Large intestine (tissue), 3 donors: ENCODE data around the gene YRDC. TPM values are rescaled to one million over a fixed set of nuclear protein-coding genes. Genes with fewer than 3 reads are reported as not detected.
"Not testable (repeated sequence)": the region's sequence is repeated elsewhere in the genome, so short reads cannot be mapped to it uniquely, and the experiment has no call there.

Experiments used
- DNase-seq, 2 donors: peaks; one replicate each; pipeline versions ENCODE4 v3.0.0 to v3.0.0-alpha.2; 2013
- H3K27ac ChIP-seq: one replicate; pipeline ENCODE4 v1.5.1; 2013; ENCODE audit warnings: low read length
- H3K27me3 ChIP-seq: 2 replicates; pipeline ENCODE4 v1.6.1; 2013; ENCODE audit warnings: low read length; ENCODE audit not compliant: control insufficient read depth, insufficient read depth
- H3K36me3 ChIP-seq: 2 replicates; pipeline ENCODE4 v1.6.1; 2013; ENCODE audit warnings: low read length; ENCODE audit not compliant: control insufficient read depth, insufficient read depth
- H3K4me1 ChIP-seq: one replicate; pipeline ENCODE4 v1.6.1; 2013; ENCODE audit warnings: low read length; ENCODE audit not compliant: control insufficient read depth, insufficient read depth
- H3K4me3 ChIP-seq: one replicate; pipeline ENCODE4 v1.5.1; 2013; ENCODE audit warnings: low read length
- H3K9me3 ChIP-seq: one replicate; pipeline ENCODE4 v1.6.1; 2013; ENCODE audit warnings: mild to moderate bottlenecking, low read depth, low read length, moderate library complexity; ENCODE audit not compliant: control insufficient read depth
- WGBS: methylation state at CpG from one replicate; pipeline ENCODE4 v1.1.5; 2013; ENCODE audit warnings: low lambda C conversion rate; ENCODE audit not compliant: insufficient coverage; 5-methylcytosine and 5-hydroxymethylcytosine counted together
- polyA plus RNA-seq: library from polyadenylated mRNA; unstranded; fragments of 120-200 nt; gene quantifications from one replicate; pipeline ENCODE4 v1.2.1, GENCODE V29; 2013

Gene YRDC
- polyA plus RNA-seq, 1 donor, result 14.7 TPM

DNA sequence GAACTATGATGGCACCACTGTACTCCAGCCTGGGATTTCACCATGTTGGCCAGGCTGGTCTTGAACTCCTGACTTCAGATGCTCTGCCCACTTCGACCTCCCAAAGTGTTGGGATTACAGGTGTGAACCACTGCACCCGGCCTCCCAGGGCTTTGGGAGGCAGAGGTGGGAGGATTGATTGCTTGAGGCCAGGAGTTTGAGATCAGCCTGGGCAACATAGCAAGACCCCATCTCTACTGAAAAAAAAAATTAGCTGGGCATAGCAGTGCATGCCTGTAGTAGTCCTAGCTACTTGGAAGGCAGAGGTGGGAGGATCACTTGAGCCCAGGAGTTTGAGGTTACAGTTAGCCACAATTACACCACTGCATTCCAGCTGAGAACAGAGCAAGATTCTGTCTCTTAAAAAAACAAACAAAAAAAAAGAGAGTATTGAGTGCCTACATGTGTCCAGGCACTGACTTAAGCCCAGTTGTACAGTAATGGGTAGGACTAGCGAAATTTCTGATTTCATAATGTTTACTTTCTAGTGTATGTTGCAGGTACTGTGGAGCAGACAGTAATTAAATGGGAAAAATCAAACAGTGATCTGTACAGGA, 10.2 kb downstream of the YRDC start:
- WGBS, result 100% methylated on average over 1 of the region's 3 CpGs
- no peaks in the 10 kb centered on the region for H3K9me3 ChIP-seq
- peaks cover 21% of the 10 kb centered on the region for H3K36me3 ChIP-seq
- H3K27me3 ChIP-seq, result peaks cover 14% of the 10 kb centered on the region
- H3K4me1 ChIP-seq, result peaks cover 3% of the 10 kb centered on the region
- H3K27ac ChIP-seq, result no peak overlapping the region
- no peak overlapping the region for H3K4me3 ChIP-seq
- DNase-seq, result no peak

DNA sequence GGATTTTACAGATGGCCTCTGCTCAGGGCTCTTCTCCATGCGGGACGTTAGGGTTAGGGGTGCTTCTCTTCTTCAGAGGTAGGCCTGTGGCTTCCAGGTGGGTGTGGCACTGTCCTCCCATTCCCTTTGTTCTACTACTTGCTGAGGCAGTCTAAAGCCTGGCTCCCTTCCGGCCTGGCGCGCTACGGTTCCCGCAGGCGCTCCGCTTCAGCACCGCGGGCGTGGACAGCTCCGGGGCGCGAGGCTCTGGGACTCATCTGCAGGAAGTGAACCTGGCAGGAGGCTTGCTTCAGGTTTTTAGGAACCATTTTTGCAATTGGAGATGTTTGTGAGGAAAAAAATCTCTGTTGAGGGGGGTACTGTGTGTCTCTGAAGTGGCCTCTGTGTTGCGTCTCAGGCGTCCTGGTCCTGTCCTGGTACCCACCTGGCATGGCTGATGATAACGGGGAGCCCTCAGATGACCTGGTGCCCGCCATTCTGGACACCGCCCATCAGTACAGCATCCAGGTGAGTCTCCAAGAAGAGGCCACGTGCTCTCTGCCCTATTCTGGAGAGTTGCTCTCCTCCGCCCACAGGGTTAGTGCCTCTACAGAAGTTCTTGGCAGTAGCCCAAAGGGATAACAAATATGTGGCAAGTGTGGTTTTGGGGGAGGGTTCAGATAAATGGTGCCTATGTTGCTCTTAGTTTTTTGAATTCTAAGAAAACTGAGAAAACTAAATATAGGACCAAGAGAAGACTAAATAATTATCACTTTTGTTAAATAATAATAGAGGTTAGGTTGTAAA, 12.5 kb downstream of the YRDC start:
- Histone ChIP-seq H3K4me3 (no peak overlapping the region), H3K4me1 (peaks cover 3% of the 10 kb centered on the region), H3K27ac (no peak overlapping the region), H3K36me3 (peaks cover 9% of the 10 kb centered on the region), H3K9me3 (no peaks in the 10 kb centered on the region), H3K27me3 (peaks cover 33% of the 10 kb centered on the region)
- WGBS, result no CpG with 5 or more reads among the region's 22 CpGs
- DNase-seq, result peak; percentile 31 to 58

DNA sequence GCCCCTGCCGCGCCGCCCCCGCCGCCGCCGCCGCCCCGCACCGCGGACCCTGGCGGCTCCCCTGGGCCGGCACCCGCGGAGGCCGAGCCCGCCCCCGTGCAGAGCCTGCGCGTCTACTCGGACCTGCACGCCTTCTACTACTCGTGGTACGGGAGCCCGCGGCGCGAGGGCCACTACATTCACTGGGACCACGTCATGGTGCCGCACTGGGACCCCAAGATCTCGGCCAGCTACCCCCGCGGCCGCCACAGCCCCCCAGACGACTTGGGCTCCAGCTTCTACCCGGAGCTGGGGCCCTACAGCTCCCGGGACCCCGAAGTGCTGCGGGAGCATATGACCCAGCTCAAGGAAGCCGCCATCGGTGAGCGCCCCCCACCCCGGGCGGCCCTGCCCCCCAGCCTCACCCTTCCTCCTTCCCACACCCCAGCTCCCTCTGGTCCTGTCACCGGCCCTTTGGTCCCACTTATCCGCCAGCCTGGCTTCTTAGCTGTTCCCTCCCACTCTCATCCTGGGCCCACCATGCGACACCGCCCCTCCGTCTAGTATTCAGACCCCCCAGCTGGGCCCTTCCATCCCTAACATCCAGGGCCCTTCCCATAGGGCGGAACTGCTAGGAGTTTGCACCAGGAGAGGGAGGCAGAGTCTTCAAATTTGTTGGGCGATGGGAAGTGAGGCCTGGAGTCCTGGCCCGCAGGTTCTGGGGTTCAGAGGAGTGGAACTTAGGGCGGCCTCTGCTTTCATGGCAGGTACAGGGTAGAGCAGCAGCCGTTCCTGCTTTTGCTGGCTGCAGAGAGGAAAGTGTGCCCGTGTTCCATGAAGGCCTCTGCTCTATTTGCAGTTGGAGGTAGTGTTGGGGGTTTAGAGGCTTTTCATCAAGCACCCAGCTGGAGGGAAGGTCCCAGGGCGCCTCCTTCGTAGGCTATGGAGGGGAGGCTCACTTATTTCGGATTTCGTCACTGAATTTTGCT, 13.4 kb downstream of the YRDC start:
- H3K4me3 ChIP-seq, result peak overlapping the region; percentile 19
- H3K4me1 ChIP-seq, result peaks cover 3% of the 10 kb centered on the region
- no peak overlapping the region for H3K27ac ChIP-seq
- peaks cover 36% of the 10 kb centered on the region for H3K27me3 ChIP-seq
- no peaks in the 10 kb centered on the region for H3K9me3 ChIP-seq
- no peak for DNase-seq
- peaks cover 4% of the 10 kb centered on the region for H3K36me3 ChIP-seq
- no CpG with 5 or more reads among the region's 59 CpGs for WGBS

DNA sequence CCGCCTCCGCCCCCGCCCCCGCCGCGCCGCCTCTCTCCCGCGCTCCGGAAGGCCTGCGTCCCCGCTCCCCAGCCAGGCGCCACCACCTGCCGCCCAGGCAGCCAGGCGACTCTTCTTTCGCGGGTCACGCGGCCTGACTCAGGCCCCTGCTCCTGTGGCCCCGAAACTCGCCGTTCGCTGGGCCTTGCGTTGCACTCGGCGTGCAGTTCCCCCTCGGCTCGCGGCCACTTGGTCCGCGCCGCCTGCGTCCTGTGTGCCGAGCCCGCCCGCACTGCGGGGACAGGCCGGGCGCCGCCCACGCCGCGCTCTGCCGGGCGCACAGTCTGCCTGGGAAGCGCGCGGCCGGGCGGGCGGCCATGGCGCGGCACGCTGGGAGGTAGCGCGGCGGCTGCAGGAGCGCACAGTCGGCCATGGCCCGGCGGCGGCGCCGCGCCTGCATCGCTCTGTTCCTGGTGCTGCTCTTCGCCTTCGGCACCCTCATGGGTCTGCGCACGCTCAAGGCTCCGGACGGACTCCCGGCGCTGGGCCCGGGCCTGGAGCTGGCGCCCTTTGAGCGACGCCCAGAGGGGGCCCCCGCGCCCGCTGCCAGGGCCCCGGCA, 14.1 kb downstream of the YRDC start, which contains the start of gene MANEAL:
Gene MANEAL (plus strand): TSS at position 75 of the 599 bp plus-strand sequence. CDS start 336 bp downstream, at position 411.
- no CpG with 5 or more reads among the region's 82 CpGs for WGBS
- peak within 1 kb of the TSS; percentile 19 for H3K4me3 ChIP-seq
- no peak within 1 kb of the TSS for H3K27ac ChIP-seq
- H3K4me1 ChIP-seq, result peaks cover 3% of the 10 kb centered on the region
- H3K27me3 ChIP-seq, result peaks cover 36% of the 10 kb centered on the region
- peak in 1 of 2 donors; percentile 62 for DNase-seq
- H3K36me3 ChIP-seq, result no peaks in the 10 kb centered on the region
- H3K9me3 ChIP-seq, result no peaks in the 10 kb centered on the region

DNA sequence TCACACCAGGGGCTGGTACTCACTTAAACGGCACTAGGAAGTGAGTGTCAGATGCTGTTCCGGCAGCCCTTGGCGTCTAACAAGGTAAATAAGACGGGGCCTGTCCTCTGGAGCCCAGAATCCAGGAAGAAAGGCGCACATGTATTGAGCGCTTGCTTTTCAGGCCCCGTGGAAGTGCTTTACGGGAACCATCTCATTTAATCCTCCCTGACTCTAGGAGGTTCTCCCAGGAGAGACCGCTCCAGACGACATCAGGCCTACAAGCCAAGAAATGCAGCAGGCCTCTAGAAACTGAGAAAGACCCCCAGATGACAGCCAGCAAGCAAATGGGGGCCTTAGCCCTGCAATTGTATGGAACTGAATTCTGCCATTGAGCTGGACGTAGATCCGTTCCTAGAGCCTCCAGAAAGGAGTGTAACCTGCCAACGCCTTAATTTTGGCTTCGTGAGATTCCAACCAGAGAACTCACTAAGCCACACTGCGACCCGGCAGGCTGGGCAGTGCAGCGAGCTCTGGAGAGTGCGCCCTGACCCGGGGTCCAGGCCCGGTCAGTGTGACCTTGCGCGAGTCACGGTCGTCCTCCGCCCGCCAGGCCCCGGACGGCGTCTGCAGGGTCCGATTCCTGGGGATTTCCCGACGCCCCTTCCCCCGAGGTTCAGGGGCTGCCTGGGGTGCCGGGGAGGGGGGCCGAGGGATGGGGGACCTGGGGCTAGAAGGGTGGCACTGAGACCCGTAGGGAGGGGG, 14.9 kb downstream of the YRDC start:
- Histone ChIP-seq H3K4me1 (peaks cover 3% of the 10 kb centered on the region), H3K27me3 (peaks cover 36% of the 10 kb centered on the region), H3K9me3 (no peaks in the 10 kb centered on the region), H3K4me3 (no peak overlapping the region), H3K27ac (no peak overlapping the region), H3K36me3 (no peaks in the 10 kb centered on the region)
- WGBS, result no CpG with 5 or more reads among the region's 36 CpGs
- no peak for DNase-seq

DNA sequence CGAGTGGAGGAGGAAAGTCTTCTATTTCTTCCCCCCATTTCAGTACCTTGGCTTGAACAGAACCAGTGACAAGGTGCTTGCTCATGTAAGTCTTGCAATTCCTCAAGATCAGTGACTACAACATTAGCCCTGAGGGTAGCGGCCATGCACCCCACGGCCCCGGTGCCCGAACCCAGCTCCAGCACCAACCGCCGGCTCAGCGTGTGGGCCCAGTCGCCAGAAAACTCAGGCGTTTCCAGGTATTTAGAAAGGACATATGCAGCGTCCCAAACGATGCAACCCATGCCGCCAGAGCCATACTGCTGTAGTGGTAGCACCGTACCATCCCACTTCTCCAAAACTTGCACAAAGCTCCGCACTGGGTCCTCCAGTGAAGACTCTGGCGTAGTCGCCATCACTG, 25.5 kb downstream of the YRDC start:
- no CpG with 5 or more reads among the region's 17 CpGs for WGBS
- Histone ChIP-seq H3K4me1 (no peaks in the 10 kb centered on the region), H3K27ac (no peak overlapping the region), H3K9me3 (no peaks in the 10 kb centered on the region), H3K4me3 (no peak overlapping the region), H3K36me3 (no peaks in the 10 kb centered on the region), H3K27me3 (no peaks in the 10 kb centered on the region)
- DNase-seq, result no peak

DNA sequence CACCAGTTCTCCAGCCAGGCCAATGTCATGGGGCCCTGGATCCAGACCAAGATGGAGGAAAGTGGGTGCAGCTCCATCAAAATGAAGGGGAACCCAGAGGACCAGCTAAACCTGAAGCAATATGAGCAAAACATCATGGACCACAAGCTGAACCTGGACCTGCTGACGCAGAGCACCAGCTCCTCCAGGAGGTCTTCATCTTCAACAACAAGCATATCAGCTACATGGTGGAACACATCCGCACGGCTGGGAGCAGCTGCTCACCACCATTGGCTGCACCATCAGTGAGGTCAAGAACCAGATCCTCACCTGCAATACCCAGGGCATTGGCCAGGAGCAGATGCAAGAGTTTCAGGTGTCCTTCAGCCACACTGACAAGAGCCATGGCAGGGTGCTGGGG, 29.4 kb downstream of the YRDC start:
- Histone ChIP-seq H3K9me3 (no peaks in the 10 kb centered on the region), H3K4me3 (no peak overlapping the region), H3K27ac (no peak overlapping the region), H3K36me3 (no peaks in the 10 kb centered on the region), H3K4me1 (no peaks in the 10 kb centered on the region), H3K27me3 (no peaks in the 10 kb centered on the region)
- no peak for DNase-seq
- no CpG with 5 or more reads among the region's 3 CpGs for WGBS

DNA sequence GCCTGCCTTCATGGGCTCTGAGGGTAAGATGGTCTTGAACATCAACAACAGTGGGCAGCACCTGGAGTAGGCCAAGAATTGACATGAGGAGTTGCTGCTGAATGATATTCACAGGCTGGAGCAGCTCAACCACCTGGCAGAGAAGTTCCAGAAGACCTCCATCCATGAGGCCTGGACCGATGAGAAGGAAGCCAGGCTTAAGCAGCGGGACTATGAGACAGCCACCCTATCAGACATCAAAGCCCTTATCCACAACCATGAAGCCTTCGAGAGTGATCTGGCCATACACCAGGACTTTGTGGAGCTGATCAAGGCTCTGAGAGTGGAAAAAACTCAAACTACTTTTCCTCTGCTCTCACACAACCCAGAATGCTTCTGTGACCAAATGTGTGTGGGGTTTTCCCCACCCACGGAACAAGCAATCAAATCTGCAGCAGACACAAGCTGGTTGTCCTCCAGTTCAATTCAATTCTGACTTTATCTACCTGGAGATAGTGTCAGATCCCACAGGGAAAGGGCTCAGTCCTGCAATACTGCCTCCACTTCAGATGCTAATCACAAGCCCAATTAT, 31.0 kb downstream of the YRDC start:
- no peaks in the 10 kb centered on the region for H3K36me3 ChIP-seq
- no peaks in the 10 kb centered on the region for H3K27me3 ChIP-seq
- H3K27ac ChIP-seq, result no peak overlapping the region
- H3K4me1 ChIP-seq, result no peaks in the 10 kb centered on the region
- DNase-seq, result no peak
- H3K9me3 ChIP-seq, result no peaks in the 10 kb centered on the region
- no peak overlapping the region for H3K4me3 ChIP-seq
- no CpG with 5 or more reads among the region's 4 CpGs for WGBS

DNA sequence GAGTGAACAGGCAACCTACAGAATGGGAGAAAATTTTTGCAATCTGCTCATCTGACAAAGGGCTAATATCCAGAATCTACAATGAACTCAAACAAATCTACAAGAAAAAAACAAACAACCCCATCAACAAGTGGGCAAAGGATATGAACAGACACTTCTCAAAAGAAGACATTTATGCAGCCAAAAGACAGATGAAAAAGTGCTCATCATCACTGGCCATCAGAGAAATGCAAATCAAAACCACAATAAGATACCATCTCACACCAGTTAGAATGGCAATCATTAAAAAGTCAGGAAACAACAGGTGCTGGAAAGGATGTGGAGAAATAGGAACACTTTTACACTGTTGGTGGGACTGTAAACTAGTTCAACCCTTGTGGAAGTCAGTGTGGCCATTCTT, 36.6 kb downstream of the YRDC start:
- not testable (repeated sequence) for DNase-seq, H3K4me1 ChIP-seq, H3K9me3 ChIP-seq, H3K4me3 ChIP-seq, H3K27ac ChIP-seq, H3K36me3 ChIP-seq
- peaks cover 16% of the 10 kb centered on the region for H3K27me3 ChIP-seq
